Upper lobe of left lung (tissue), 6 donors: ENCODE measurements around the gene COASY. TPM values are rescaled to one million over a fixed set of nuclear protein-coding genes. Genes with fewer than 3 reads are reported as not detected.

ENCODE experiments used
- ATAC-seq, 2 donors: fragments of 200-7000 bp; cut with Tn5 transposase; one replicate each; pipeline ENCODE4 v1.9.1; 2022; ENCODE audit warnings: mild to moderate bottlenecking in 2 of 2, moderate library complexity in 2 of 2; ENCODE audit not compliant: low FRiP score in 2 of 2
- DNase-seq, 2 donors: peaks; one replicate each; pipeline ENCODE4 v3.0.0-alpha.2; 2019 to 2020
- H3K27ac ChIP-seq, 4 donors: fragments of 200-600 bp; sonication (generic); one replicate each; pipeline ENCODE4 v1.5.1; 2016 to 2019
- H3K27me3 ChIP-seq, 4 donors: fragments of 200-600 bp; sonication (generic); one replicate each; pipeline ENCODE4 v1.5.1; 2017 to 2019
- H3K36me3 ChIP-seq, 4 donors: fragments of 200-600 bp; sonication (generic); one replicate each; pipeline ENCODE4 v1.5.1; 2016 to 2019
- H3K4me1 ChIP-seq, 4 donors: fragments of 200-600 bp; sonication (generic); one replicate each; pipeline ENCODE4 v1.5.1; 2018 to 2019
- H3K4me3 ChIP-seq, 4 donors: fragments of 200-600 bp; sonication (generic); one replicate each; pipeline ENCODE4 v1.5.1; 2017 to 2019; ENCODE audit warnings: mild to moderate bottlenecking in 2 of 4, moderate library complexity in 1 of 4
- H3K9me3 ChIP-seq, 4 donors: fragments of 200-600 bp; sonication (generic); one replicate each; pipeline ENCODE4 v1.5.1; 2018 to 2019
- EP300 ChIP-seq, 4 donors: sonication (generic); formaldehyde crosslinking; IDR thresholded peaks; one replicate each; pipeline ENCODE4 v1.5.1; 2017; ENCODE audit warnings: antibody characterized with exemption in 4 of 4, control low read depth in 2 of 4
- POLR2A ChIP-seq, 4 donors: fragments of 450-650 bp; IDR thresholded peaks; one replicate each; pipeline ENCODE4 v1.5.1; 2016 to 2017; ENCODE audit warnings: antibody characterized with exemption in 4 of 4, mild to moderate bottlenecking in 2 of 4
- POLR2AphosphoS5 ChIP-seq, 2 donors: sonication (generic); formaldehyde crosslinking; IDR thresholded peaks; one replicate each; pipeline ENCODE4 v1.5.1; 2017; ENCODE audit warnings: antibody characterized with exemption in 2 of 2
- WGBS, 2 donors: methylation state at CpG; one replicate each; pipeline ENCODE4 v1.1.5; 2017 to 2018; 5-methylcytosine and 5-hydroxymethylcytosine counted together
- total RNA-seq, 6 donors: library from RNA; depleted of rRNA in 4 of 6; stranded (reverse); fragments of >200 nt in 4 of 6; gene quantifications; one replicate each; pipeline versions ENCODE4 v1.1.0 to v1.2.1, GENCODE V29; 2016 to 2021
- TF ChIP-seq, protein P1 (sequence below), 6 experiments: fragments of 450-650 bp in 4 of 6; fragments of 200-600 bp in 2 of 6; sonication (generic) in 2 of 6; IDR thresholded peaks; one replicate each; pipeline ENCODE4 v1.5.1; 2016 to 2019; ENCODE audit warnings: antibody characterized with exemption in 6 of 6
- donor health status: DM: no; HTN: no; CAD: no; lungs with moderate emphysema.
- donor health status: DM: no; HTN: yes; CAD: no; lungs with severe emphysema.

Gene COASY
- total RNA-seq, 6 donors from 2014 or later, result 34.7 to 71.1 (median 51.4) TPM

DNA sequence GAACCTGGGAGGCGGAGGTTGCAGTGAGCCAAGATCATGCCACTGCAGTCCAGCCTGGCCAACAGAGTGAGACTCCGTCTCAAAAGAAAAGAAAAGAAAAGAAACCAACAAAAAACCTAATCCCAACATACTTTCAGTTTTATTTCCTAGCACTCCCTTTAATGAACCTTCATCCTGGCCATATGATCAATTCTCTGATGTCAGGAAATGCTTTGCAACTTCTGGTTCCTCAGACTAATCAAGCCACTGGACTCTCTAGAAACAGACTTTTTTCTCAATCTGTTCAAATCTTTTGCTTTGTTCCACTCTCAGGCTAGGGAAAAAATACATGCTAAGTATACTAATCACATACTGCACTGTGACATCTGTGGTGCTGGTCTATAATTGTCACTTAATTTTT lies 28.9 kb downstream of the COASY start:
- 91 to 97% methylated on average over 2 of the region's 2 CpGs for WGBS, 2 donors
- ATAC-seq (no peak), DNase-seq (no peak)
- Histone ChIP-seq H3K27me3 (no peaks in the 10 kb centered on the region), H3K9me3 (no peaks in the 10 kb centered on the region), H3K36me3 (peaks cover 21 to 84% (median 51%) of the 10 kb centered on the region in 4 donors), H3K27ac (no peak overlapping the region), H3K4me1 (peaks cover under 1 to 5% (median 3%) of the 10 kb centered on the region in 4 donors), H3K4me3 (no peak overlapping the region)
- TF ChIP-seq POLR2AphosphoS5 (IDR thresholded peaks at IDR 0.05) (no peak), POLR2A (IDR thresholded peaks at IDR 0.05) (no peak), EP300 (IDR thresholded peaks at IDR 0.05) (no peak)
- TF ChIP-seq, protein P1, sequence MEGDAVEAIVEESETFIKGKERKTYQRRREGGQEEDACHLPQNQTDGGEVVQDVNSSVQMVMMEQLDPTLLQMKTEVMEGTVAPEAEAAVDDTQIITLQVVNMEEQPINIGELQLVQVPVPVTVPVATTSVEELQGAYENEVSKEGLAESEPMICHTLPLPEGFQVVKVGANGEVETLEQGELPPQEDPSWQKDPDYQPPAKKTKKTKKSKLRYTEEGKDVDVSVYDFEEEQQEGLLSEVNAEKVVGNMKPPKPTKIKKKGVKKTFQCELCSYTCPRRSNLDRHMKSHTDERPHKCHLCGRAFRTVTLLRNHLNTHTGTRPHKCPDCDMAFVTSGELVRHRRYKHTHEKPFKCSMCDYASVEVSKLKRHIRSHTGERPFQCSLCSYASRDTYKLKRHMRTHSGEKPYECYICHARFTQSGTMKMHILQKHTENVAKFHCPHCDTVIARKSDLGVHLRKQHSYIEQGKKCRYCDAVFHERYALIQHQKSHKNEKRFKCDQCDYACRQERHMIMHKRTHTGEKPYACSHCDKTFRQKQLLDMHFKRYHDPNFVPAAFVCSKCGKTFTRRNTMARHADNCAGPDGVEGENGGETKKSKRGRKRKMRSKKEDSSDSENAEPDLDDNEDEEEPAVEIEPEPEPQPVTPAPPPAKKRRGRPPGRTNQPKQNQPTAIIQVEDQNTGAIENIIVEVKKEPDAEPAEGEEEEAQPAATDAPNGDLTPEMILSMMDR (IDR thresholded peaks at IDR 0.05), result no peak

DNA sequence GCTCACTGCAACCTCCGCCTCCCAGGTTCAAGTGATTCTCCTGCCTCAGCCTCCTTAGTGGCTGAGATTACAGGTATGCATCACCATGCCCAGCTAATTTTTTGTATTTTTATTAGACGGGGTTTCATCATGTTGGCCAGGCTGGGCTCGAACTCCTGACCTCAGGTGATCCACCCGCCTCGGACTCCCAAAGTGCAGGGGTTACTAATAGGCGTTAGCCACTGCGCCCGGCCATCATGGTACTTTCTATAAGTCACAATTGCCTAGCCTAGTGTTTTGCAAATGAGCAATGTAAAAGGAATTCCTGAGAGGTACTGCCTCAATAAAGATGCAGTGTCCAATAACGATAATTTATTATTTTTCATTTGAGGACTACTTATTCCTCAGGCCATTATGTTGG lies 29.5 kb downstream of the COASY start:
- Histone ChIP-seq H3K27me3 (no peaks in the 10 kb centered on the region), H3K36me3 (peaks cover 18 to 80% (median 49%) of the 10 kb centered on the region in 4 donors), H3K4me3 (no peak overlapping the region), H3K4me1 (no peaks in the 10 kb centered on the region), H3K9me3 (no peaks in the 10 kb centered on the region), H3K27ac (no peak overlapping the region)
- no peak for TF ChIP-seq POLR2AphosphoS5 (IDR thresholded peaks at IDR 0.05)
- TF ChIP-seq EP300 (IDR thresholded peaks at IDR 0.05), result no peak
- no peak for TF ChIP-seq POLR2A (IDR thresholded peaks at IDR 0.05)
- TF ChIP-seq, protein P1 (IDR thresholded peaks at IDR 0.05), result no peak
- ATAC-seq, result no peak
- 92 to 97% methylated on average over 9 of the region's 9 CpGs for WGBS, 2 donors
- no peak for DNase-seq

DNA sequence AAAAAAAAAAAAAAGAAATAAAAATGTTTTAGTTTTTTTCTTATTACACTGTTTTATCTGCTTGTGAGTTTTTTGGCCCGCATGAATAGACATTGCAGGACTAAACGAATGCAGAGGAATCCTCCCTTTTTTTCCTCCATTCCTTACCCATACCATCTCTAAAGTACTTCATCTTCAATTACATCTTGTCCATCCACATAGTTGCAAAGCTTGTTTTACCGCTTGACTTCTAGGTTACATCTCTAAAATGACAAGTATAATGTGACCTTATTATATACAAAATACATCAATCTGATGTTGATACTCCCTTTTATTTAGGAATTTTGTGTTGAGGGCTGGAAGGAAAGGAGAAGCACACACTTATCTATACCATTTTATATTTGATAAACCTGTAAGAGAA lies 34.4 kb downstream of the COASY start:
- TF ChIP-seq EP300 (IDR thresholded peaks at IDR 0.05), result no peak
- TF ChIP-seq POLR2AphosphoS5 (IDR thresholded peaks at IDR 0.05), result no peak
- TF ChIP-seq, protein P1 (IDR thresholded peaks at IDR 0.05), result no peak
- TF ChIP-seq POLR2A (IDR thresholded peaks at IDR 0.05), result no peak
- H3K27ac ChIP-seq, result no peak overlapping the region
- no peaks in the 10 kb centered on the region for H3K9me3 ChIP-seq
- H3K4me3 ChIP-seq, result no peak overlapping the region
- peaks cover 10 to 13% (median 12%) of the 10 kb centered on the region in 4 donors for H3K4me1 ChIP-seq
- DNase-seq (no peak), ATAC-seq (no peak)
- H3K27me3 ChIP-seq, result no peaks in the 10 kb centered on the region
- 81 to 88% methylated on average over 3 of the region's 3 CpGs for WGBS, 2 donors
- H3K36me3 ChIP-seq, result peaks cover 0 to 38% (median 11%) of the 10 kb centered on the region in 4 donors

DNA sequence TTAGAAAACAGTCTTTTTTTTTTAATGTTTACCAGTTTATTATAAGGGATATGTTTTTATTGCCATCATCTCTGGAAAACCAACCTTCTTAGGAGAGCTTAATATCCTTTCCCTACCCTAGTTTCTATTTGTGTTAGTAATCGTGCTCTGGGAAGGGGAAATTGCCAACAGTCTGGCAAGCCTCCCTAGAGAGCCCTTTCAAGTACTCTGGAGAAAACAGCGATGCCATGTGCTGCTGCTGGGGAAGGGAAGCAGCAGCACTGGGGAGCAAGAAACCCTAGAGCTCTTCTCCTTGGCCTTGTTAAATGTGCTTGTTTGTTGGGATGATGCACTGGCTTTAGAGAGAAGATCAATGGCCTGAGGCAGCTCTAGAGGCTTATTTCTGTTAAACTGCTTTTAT lies 37.0 kb downstream of the COASY start:
- WGBS, 2 donors, result 18 to 19% methylated on average over 1 to 2 of the region's 2 CpGs

More for the DNA sequence above, 37.0 kb downstream of the COASY start:
- ATAC-seq (no peak), DNase-seq (peak in 1 of 2 donors; percentile 59)
- Histone ChIP-seq H3K4me3 (no peak overlapping the region), H3K27me3 (no peaks in the 10 kb centered on the region), H3K9me3 (no peaks in the 10 kb centered on the region), H3K4me1 (peaks cover 10 to 13% (median 12%) of the 10 kb centered on the region in 4 donors), H3K27ac (peak overlapping the region in 2 of 4 donors; percentile 23 to 34), H3K36me3 (peaks cover 0 to 20% (median 5%) of the 10 kb centered on the region in 4 donors)
- TF ChIP-seq POLR2A (IDR thresholded peaks at IDR 0.05), result no peak
- TF ChIP-seq, protein P1 (IDR thresholded peaks at IDR 0.05), result no peak
- TF ChIP-seq POLR2AphosphoS5 (IDR thresholded peaks at IDR 0.05), result no peak
- TF ChIP-seq EP300 (IDR thresholded peaks at IDR 0.05), result no peak
